ENCODE data around the gene HSPA12A.

The HSPA12A gene

DNA sequence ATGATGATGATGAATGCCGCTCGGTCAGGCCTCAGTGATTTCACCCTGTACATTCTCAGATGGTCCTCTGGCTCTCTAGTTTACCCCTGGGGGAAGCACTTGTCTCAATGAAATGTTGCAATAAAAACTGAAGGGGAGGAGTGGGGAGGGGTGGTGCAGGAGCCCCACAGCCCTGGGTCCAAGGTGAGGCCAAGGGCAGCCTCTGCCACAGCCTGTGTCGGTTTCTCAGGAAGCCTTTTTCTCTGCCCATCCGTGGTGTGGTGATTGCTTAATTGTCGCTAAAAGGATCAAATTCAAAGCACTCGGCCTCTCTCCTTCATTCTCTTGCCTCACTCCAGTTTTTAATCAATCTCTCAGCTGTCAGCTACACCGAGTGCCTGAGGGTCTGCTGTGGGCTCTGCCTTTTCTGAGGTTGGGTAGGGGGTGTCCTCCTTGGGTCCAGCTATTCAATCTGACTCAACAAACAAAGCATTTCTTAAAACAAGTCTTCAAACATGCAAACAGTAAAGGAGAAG, 39.1 kb upstream of the HSPA12A start:
- no peak overlapping the region for H3K27ac ChIP-seq (ENCODE audit: low read depth, low read length)
- no peaks in the 10 kb centered on the region for H3K36me3 ChIP-seq (ENCODE audit: control insufficient read depth, insufficient read depth, low read length)
- H3K27me3 ChIP-seq (ENCODE audit: control insufficient read depth, insufficient read depth, low read length): no peaks in the 10 kb centered on the region
- no peaks in the 10 kb centered on the region for H3K9me3 ChIP-seq (ENCODE audit: control insufficient read depth, insufficient read depth, low read length)
- no peak overlapping the region for H3K9ac ChIP-seq (ENCODE audit: low read depth, low read length)
- no peak overlapping the region for H3K4me3 ChIP-seq (ENCODE audit: low read depth, low read length)
- no peaks in the 10 kb centered on the region for H3K4me1 ChIP-seq (ENCODE audit: control insufficient read depth, insufficient read depth, low read length)

DNA sequence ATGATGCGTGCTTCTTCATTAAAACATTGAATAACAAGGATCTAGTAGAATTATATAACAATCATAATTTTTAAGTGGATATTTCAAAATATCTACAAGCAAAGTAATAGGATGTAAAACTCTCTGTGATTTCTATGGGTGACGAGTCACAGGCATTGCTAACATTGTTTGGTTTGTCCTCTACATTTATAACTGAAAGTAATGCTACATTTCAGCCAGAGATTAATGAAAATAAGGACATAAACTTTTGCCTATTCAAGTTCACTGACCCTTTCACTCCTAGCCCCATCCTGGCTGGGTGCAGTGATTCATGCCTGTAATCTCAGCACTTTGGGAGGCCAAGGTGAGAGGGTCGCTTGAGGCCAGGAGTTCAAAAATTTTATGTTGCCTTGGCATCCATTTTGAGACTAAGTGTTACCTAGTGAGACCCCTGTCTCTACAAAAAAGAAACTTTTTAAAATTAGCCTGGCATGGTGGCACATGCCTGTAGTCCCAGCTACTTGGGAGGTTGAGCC, 38.4 kb upstream of the HSPA12A start:
- H3K4me1 ChIP-seq (ENCODE audit: control insufficient read depth, insufficient read depth, low read length): no peaks in the 10 kb centered on the region
- H3K27ac ChIP-seq (ENCODE audit: low read depth, low read length): no peak overlapping the region
- no peak overlapping the region for H3K9ac ChIP-seq (ENCODE audit: low read depth, low read length)
- H3K36me3 ChIP-seq (ENCODE audit: control insufficient read depth, insufficient read depth, low read length): no peaks in the 10 kb centered on the region
- H3K4me3 ChIP-seq (ENCODE audit: low read depth, low read length): no peak overlapping the region
- no peaks in the 10 kb centered on the region for H3K27me3 ChIP-seq (ENCODE audit: control insufficient read depth, insufficient read depth, low read length)
- H3K9me3 ChIP-seq (ENCODE audit: control insufficient read depth, insufficient read depth, low read length): no peaks in the 10 kb centered on the region

DNA sequence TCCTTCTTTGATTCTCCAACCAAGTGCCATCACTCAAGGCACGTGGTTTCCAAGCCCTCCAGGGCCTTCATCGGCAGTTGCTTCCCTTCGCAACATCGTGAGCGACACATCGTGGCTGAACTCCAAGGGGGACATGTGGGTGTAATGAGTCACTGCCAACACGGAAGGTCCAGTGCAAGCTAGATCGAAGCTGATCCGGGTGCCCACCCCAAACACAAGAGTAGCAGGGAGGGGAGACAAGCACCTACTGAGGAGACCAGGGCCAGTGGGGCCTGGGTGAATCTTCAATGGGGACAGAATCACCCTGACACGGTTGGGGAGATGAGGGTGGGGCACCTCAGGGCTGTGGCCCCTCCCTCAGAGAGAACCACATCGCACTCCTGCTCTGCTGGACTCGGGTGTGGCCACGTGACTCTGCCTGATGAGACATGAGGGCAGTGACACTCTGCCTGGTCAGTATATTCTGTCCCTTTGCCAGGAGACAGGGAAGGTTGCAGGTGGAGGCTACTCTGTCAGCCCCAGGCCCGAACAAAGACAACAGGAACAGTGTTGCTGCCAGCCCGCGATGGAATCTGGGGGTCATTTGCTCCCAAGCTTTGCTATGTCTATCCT, 36.8 kb upstream of the HSPA12A start:
- no peak overlapping the region for H3K9ac ChIP-seq (ENCODE audit: low read depth, low read length)
- H3K27me3 ChIP-seq (ENCODE audit: control insufficient read depth, insufficient read depth, low read length): no peaks in the 10 kb centered on the region
- H3K36me3 ChIP-seq (ENCODE audit: control insufficient read depth, insufficient read depth, low read length): no peaks in the 10 kb centered on the region
- H3K27ac ChIP-seq (ENCODE audit: low read depth, low read length): no peak overlapping the region
- H3K9me3 ChIP-seq (ENCODE audit: control insufficient read depth, insufficient read depth, low read length): no peaks in the 10 kb centered on the region
- H3K4me1 ChIP-seq (ENCODE audit: control insufficient read depth, insufficient read depth, low read length): no peaks in the 10 kb centered on the region
- no peak overlapping the region for H3K4me3 ChIP-seq (ENCODE audit: low read depth, low read length)

GRCh38 chr10:116777006-116777405, 34.6 kb upstream of the HSPA12A start:
- Histone ChIP-seq H3K27ac (ENCODE audit: low read depth, low read length) (no peak overlapping the region), H3K4me3 (ENCODE audit: low read depth, low read length) (no peak overlapping the region), H3K9ac (ENCODE audit: low read depth, low read length) (no peak overlapping the region)

GRCh38 chr10:116775488-116776400, 33.4 kb upstream of the HSPA12A start:
- H3K27me3 ChIP-seq (ENCODE audit: control insufficient read depth, insufficient read depth, low read length): no peaks in the 10 kb centered on the region
- H3K27ac ChIP-seq (ENCODE audit: low read depth, low read length): no peak overlapping the region
- H3K9ac ChIP-seq (ENCODE audit: low read depth, low read length): no peak overlapping the region
- no peaks in the 10 kb centered on the region for H3K9me3 ChIP-seq (ENCODE audit: control insufficient read depth, insufficient read depth, low read length)
- H3K4me3 ChIP-seq (ENCODE audit: low read depth, low read length): no peak overlapping the region
- no peaks in the 10 kb centered on the region for H3K4me1 ChIP-seq (ENCODE audit: control insufficient read depth, insufficient read depth, low read length)
- no peaks in the 10 kb centered on the region for H3K36me3 ChIP-seq (ENCODE audit: control insufficient read depth, insufficient read depth, low read length)

More at GRCh38 chr10:116777006-116777405, 34.6 kb upstream of the HSPA12A start:
- no peaks in the 10 kb centered on the region for H3K27me3 ChIP-seq (ENCODE audit: control insufficient read depth, insufficient read depth, low read length)
- no peaks in the 10 kb centered on the region for H3K36me3 ChIP-seq (ENCODE audit: control insufficient read depth, insufficient read depth, low read length)
- H3K4me1 ChIP-seq (ENCODE audit: control insufficient read depth, insufficient read depth, low read length): no peaks in the 10 kb centered on the region
- no peaks in the 10 kb centered on the region for H3K9me3 ChIP-seq (ENCODE audit: control insufficient read depth, insufficient read depth, low read length)

DNA sequence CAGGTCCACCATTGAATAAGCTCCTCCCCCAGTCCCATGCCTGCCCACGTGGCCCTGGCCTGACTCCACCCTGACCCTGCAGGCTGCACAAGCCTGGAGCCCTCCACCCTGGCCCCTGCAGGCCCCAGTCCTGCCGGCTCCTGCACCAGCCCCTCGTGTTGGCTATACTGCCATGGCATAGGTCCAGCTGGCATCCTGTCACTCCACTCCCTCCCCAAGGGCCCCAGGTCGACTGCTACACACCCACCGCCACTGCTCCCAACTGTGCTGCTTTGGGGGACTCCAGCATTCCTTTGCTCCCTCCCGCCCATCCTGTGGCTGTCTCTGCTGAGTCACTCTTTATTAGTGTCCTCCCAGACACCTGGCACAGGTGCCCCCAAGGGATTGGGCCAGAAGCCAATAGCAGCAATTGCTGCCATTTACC, 32.4 kb upstream of the HSPA12A start:
- Histone ChIP-seq H3K9me3 (ENCODE audit: control insufficient read depth, insufficient read depth, low read length) (no peaks in the 10 kb centered on the region), H3K9ac (ENCODE audit: low read depth, low read length) (no peak overlapping the region), H3K4me3 (ENCODE audit: low read depth, low read length) (no peak overlapping the region), H3K27ac (ENCODE audit: low read depth, low read length) (no peak overlapping the region), H3K4me1 (ENCODE audit: control insufficient read depth, insufficient read depth, low read length) (no peaks in the 10 kb centered on the region), H3K27me3 (ENCODE audit: control insufficient read depth, insufficient read depth, low read length) (no peaks in the 10 kb centered on the region), H3K36me3 (ENCODE audit: control insufficient read depth, insufficient read depth, low read length) (no peaks in the 10 kb centered on the region)

- Histone ChIP-seq H3K4me3 (ENCODE audit: low read depth, low read length) (no peak overlapping the region), H3K27ac (ENCODE audit: low read depth, low read length) (no peak overlapping the region), H3K9ac (ENCODE audit: low read depth, low read length) (no peak overlapping the region)
Measured at GRCh38 chr10:116772909-116773705, 30.7 kb upstream of the HSPA12A start.

DNA sequence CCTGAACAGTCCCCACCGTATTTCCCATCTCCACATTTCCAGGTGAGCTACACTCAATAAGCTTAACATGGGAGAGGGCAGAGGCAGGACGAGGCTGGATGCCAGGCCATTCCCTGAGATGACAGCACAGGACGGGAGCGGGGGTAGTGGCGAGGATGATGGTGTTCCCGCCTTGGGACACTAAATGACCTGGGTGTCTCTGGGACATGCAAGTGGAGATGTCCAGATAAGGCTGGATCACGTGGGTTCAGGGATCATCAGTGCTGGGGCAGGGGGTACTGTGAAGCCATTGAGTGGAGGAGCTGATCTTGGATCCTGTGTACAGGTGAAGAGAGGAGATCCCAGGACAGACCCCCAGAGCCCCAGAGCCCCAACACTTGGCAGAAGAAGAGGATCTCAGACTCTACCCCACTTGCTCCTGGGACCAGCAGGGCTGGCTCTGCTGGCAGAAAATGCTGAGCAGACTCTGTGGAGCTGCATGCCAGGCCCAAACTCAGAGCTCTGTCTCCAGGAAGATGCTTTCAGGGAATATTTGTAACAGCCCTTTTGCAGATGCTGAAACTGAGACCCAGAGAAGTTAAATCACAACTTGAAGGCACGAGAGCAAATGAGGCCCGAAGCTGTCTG, 29.7 kb upstream of the HSPA12A start:
- Histone ChIP-seq H3K4me3 (ENCODE audit: low read depth, low read length) (no peak overlapping the region), H3K27me3 (ENCODE audit: control insufficient read depth, insufficient read depth, low read length) (no peaks in the 10 kb centered on the region), H3K9ac (ENCODE audit: low read depth, low read length) (no peak overlapping the region), H3K27ac (ENCODE audit: low read depth, low read length) (no peak overlapping the region), H3K4me1 (ENCODE audit: control insufficient read depth, insufficient read depth, low read length) (no peaks in the 10 kb centered on the region), H3K36me3 (ENCODE audit: control insufficient read depth, insufficient read depth, low read length) (no peaks in the 10 kb centered on the region), H3K9me3 (ENCODE audit: control insufficient read depth, insufficient read depth, low read length) (no peaks in the 10 kb centered on the region)

More at GRCh38 chr10:116772909-116773705, 30.7 kb upstream of the HSPA12A start:
- Histone ChIP-seq H3K9me3 (ENCODE audit: control insufficient read depth, insufficient read depth, low read length) (no peaks in the 10 kb centered on the region), H3K36me3 (ENCODE audit: control insufficient read depth, insufficient read depth, low read length) (no peaks in the 10 kb centered on the region), H3K27me3 (ENCODE audit: control insufficient read depth, insufficient read depth, low read length) (no peaks in the 10 kb centered on the region), H3K4me1 (ENCODE audit: control insufficient read depth, insufficient read depth, low read length) (no peaks in the 10 kb centered on the region)

- no peak overlapping the region for H3K4me3 ChIP-seq (ENCODE audit: low read depth, low read length)
- no peak overlapping the region for H3K9ac ChIP-seq (ENCODE audit: low read depth, low read length)
- H3K36me3 ChIP-seq (ENCODE audit: control insufficient read depth, insufficient read depth, low read length): no peaks in the 10 kb centered on the region
- no peaks in the 10 kb centered on the region for H3K27me3 ChIP-seq (ENCODE audit: control insufficient read depth, insufficient read depth, low read length)
- no peaks in the 10 kb centered on the region for H3K4me1 ChIP-seq (ENCODE audit: control insufficient read depth, insufficient read depth, low read length)
- no peak overlapping the region for H3K27ac ChIP-seq (ENCODE audit: low read depth, low read length)
- no peaks in the 10 kb centered on the region for H3K9me3 ChIP-seq (ENCODE audit: control insufficient read depth, insufficient read depth, low read length)
Measured at GRCh38 chr10:116771101-116771958, 29.0 kb upstream of the HSPA12A start.

- H3K4me1 ChIP-seq (ENCODE audit: control insufficient read depth, insufficient read depth, low read length): no peaks in the 10 kb centered on the region
- no peaks in the 10 kb centered on the region for H3K36me3 ChIP-seq (ENCODE audit: control insufficient read depth, insufficient read depth, low read length)
- no peaks in the 10 kb centered on the region for H3K27me3 ChIP-seq (ENCODE audit: control insufficient read depth, insufficient read depth, low read length)
- H3K9ac ChIP-seq (ENCODE audit: low read depth, low read length): no peak overlapping the region
- H3K4me3 ChIP-seq (ENCODE audit: low read depth, low read length): no peak overlapping the region
- H3K27ac ChIP-seq (ENCODE audit: low read depth, low read length): no peak overlapping the region
- H3K9me3 ChIP-seq (ENCODE audit: control insufficient read depth, insufficient read depth, low read length): no peaks in the 10 kb centered on the region
Measured at GRCh38 chr10:116770281-116770680, 27.9 kb upstream of the HSPA12A start.
